OCI-LY3 (cell line): Measurements from ENCODE around the gene KIFC1.
"Not testable (repeated sequence)": the region's sequence is repeated elsewhere in the genome, so short reads cannot be mapped to it uniquely, and the experiment has no call there.

Experiments used
- H2AFZ ChIP-seq: fragments of 200-600, 300-600 bp; shearing (Covaris generic); 2 replicates; pipeline ENCODE4 v1.6.0; 2014; ENCODE audit warnings: antibody characterized with exemption, low read depth, low read length
- H3K27ac ChIP-seq: fragments of 200-600, 300-600 bp; sonication (generic); 2 replicates; pipeline ENCODE4 v1.5.1; 2014; ENCODE audit warnings: mild to moderate bottlenecking, low read length, moderate library complexity, mixed read lengths
- H3K27me3 ChIP-seq: fragments of 200-600, 300-600 bp; sonication (generic); 2 replicates; pipeline ENCODE4 v1.6.1; 2014; ENCODE audit warnings: low read depth, low read length, mixed read lengths
- H3K36me3 ChIP-seq: fragments of 200-600, 300-600 bp; sonication (generic); replicated peaks from 2 replicates; pipeline ENCODE3; 2014; ENCODE audit warnings: low read depth, low read length, mixed read lengths
- H3K4me1 ChIP-seq: fragments of 300-600, 200-600 bp; sonication (generic); 2 replicates; pipeline ENCODE4 v1.6.1; 2014; ENCODE audit warnings: low read length, mixed read lengths
- H3K4me2 ChIP-seq: fragments of 200-600, 300-600 bp; sonication (generic); 2 replicates; pipeline ENCODE4 v1.6.1; 2014; ENCODE audit warnings: low read length, mixed read lengths
- H3K4me3 ChIP-seq: fragments of 300-600, 200-600 bp; sonication (generic); 2 replicates; pipeline ENCODE4 v1.5.1; 2014; ENCODE audit warnings: antibody characterized with exemption, mild to moderate bottlenecking, low read length, moderate library complexity
- H3K79me2 ChIP-seq: fragments of 300-600, 200-600 bp; shearing (Covaris generic); 2 replicates; pipeline ENCODE4 v1.6.1; 2014; ENCODE audit warnings: mild to moderate bottlenecking, low read length, mixed read lengths
- H3K9ac ChIP-seq: fragments of 300-600, 200-600 bp; shearing (Covaris generic); 2 replicates; pipeline ENCODE4 v1.6.0; 2014; ENCODE audit warnings: mild to moderate bottlenecking, low read length, moderate library complexity
- H3K9me3 ChIP-seq: fragments of 200-600, 300-600 bp; shearing (Covaris generic); 2 replicates; pipeline ENCODE4 v1.6.1; 2014; ENCODE audit warnings: low read length, mixed read lengths; ENCODE audit not compliant: insufficient read depth
- H4K20me1 ChIP-seq: fragments of 200-600, 300-600 bp; sonication (generic); 2 replicates; pipeline ENCODE4 v1.6.1; 2016; ENCODE audit warnings: low read length, mixed read lengths; ENCODE audit not compliant: insufficient read depth
- CTCF ChIP-seq: fragments of 200-600, 300-600 bp; sonication (generic); IDR thresholded peaks from 2 replicates; pipeline ENCODE4 v1.5.1; 2014; ENCODE audit warnings: antibody characterized with exemption, low read length, low read depth
- EZH2phosphoT487 ChIP-seq: fragments of 200-600 bp; shearing (Covaris generic); IDR thresholded peaks from 2 replicates; pipeline ENCODE4 v1.6.1; 2018; ENCODE audit warnings: antibody characterized with exemption, mixed run types, low read depth

Gene KIFC1

GRCh38 chr6:33347816-33348215 is 43.8 kb upstream of the KIFC1 start:
- H3K9me3 ChIP-seq = no peaks in the 10 kb centered on the region
- TF ChIP-seq EZH2phosphoT487 (no peak), CTCF (no peak)
- no peak overlapping the region for H3K9ac ChIP-seq
- no peaks in the 10 kb centered on the region for H3K27me3 ChIP-seq
- H3K4me2 ChIP-seq = no peak overlapping the region
- no peaks in the 10 kb centered on the region for H3K79me2 ChIP-seq
- H3K36me3 ChIP-seq = no peaks in the 10 kb centered on the region
- H4K20me1 ChIP-seq = no peaks in the 10 kb centered on the region
- no peak overlapping the region for H2AFZ ChIP-seq
- no peak overlapping the region for H3K4me3 ChIP-seq
- H3K27ac ChIP-seq = no peak overlapping the region
- peaks cover 12% of the 10 kb centered on the region for H3K4me1 ChIP-seq

- H3K9me3 ChIP-seq, H3K27ac ChIP-seq, H3K79me2 ChIP-seq, H3K9ac ChIP-seq, H3K27me3 ChIP-seq, H3K4me1 ChIP-seq, H3K4me3 ChIP-seq, H3K36me3 ChIP-seq, H3K4me2 ChIP-seq, H2AFZ ChIP-seq, H4K20me1 ChIP-seq: not testable (repeated sequence)
Measured at GRCh38 chr6:33355860-33356259, 35.8 kb upstream of the KIFC1 start.

- Histone ChIP-seq H3K27ac (no peak overlapping the region), H4K20me1 (no peaks in the 10 kb centered on the region), H3K4me1 (no peaks in the 10 kb centered on the region), H3K4me2 (no peak overlapping the region), H3K9ac (no peak overlapping the region), H3K36me3 (no peaks in the 10 kb centered on the region), H3K27me3 (no peaks in the 10 kb centered on the region), H3K4me3 (no peak overlapping the region), H3K79me2 (no peaks in the 10 kb centered on the region), H2AFZ (no peak overlapping the region), H3K9me3 (no peaks in the 10 kb centered on the region)
- TF ChIP-seq EZH2phosphoT487 = no peak
- TF ChIP-seq CTCF = no peak
Measured at GRCh38 chr6:33356295-33356694, 35.3 kb upstream of the KIFC1 start.

GRCh38 chr6:33357160-33357871 is 34.3 kb upstream of the KIFC1 start:
- not testable (repeated sequence) for H2AFZ ChIP-seq, H4K20me1 ChIP-seq, H3K4me3 ChIP-seq, H3K4me2 ChIP-seq, H3K9ac ChIP-seq, H3K27ac ChIP-seq, H3K27me3 ChIP-seq, H3K36me3 ChIP-seq, H3K4me1 ChIP-seq, H3K79me2 ChIP-seq, H3K9me3 ChIP-seq

- no peaks in the 10 kb centered on the region for H3K27me3 ChIP-seq
- no peaks in the 10 kb centered on the region for H3K36me3 ChIP-seq
- no peaks in the 10 kb centered on the region for H3K4me1 ChIP-seq
- H3K27ac ChIP-seq = no peak overlapping the region
- no peaks in the 10 kb centered on the region for H3K79me2 ChIP-seq
- no peaks in the 10 kb centered on the region for H4K20me1 ChIP-seq
- TF ChIP-seq CTCF (no peak), EZH2phosphoT487 (no peak)
- no peak overlapping the region for H3K4me2 ChIP-seq
- no peaks in the 10 kb centered on the region for H3K9me3 ChIP-seq
- no peak overlapping the region for H2AFZ ChIP-seq
- H3K9ac ChIP-seq = no peak overlapping the region
- H3K4me3 ChIP-seq = no peak overlapping the region
Measured at GRCh38 chr6:33359331-33359730, 32.3 kb upstream of the KIFC1 start.

- not testable (repeated sequence) for H3K79me2 ChIP-seq, H3K4me2 ChIP-seq, H3K9ac ChIP-seq, H3K4me1 ChIP-seq, H2AFZ ChIP-seq, H3K9me3 ChIP-seq, H3K27me3 ChIP-seq, H3K27ac ChIP-seq, H3K4me3 ChIP-seq, H4K20me1 ChIP-seq, H3K36me3 ChIP-seq
Measured at GRCh38 chr6:33363486-33363885, 28.1 kb upstream of the KIFC1 start.

GRCh38 chr6:33364475-33365205 is 27.0 kb upstream of the KIFC1 start:
- not testable (repeated sequence) for H3K9me3 ChIP-seq, H3K79me2 ChIP-seq, H3K4me2 ChIP-seq, H4K20me1 ChIP-seq, H3K36me3 ChIP-seq, H3K27me3 ChIP-seq, H3K9ac ChIP-seq, H3K4me1 ChIP-seq, H3K4me3 ChIP-seq, H2AFZ ChIP-seq, H3K27ac ChIP-seq
